HG02852 (cell line): ENCODE data around the gene GPR132.
A peak's percentile ranks its signal among the peaks of the same experiment; 100 is the strongest.
"Not testable (repeated sequence)": the region's sequence is repeated elsewhere in the genome, so short reads cannot be mapped to it uniquely, and the experiment has no call there.

Experiments
- ATAC-seq: cut with Tn5 transposase; IDR thresholded peaks from one replicate; pipeline ENCODE4 v1.9.1; 2021; ENCODE audit warnings: mild to moderate bottlenecking, moderate library complexity; ENCODE audit not compliant: unreplicated experiment

GPR132 gene

GRCh38 chr14:105076296-105076804, 11.1 kb upstream of the GPR132 start:
- no peak for ATAC-seq

GRCh38 chr14:105075379-105076295, 10.4 kb upstream of the GPR132 start:
- peak; percentile 64 for ATAC-seq

- no peak for ATAC-seq
Measured at GRCh38 chr14:105074601-105075053, 9.4 kb upstream of the GPR132 start.

- no peak for ATAC-seq
Measured at GRCh38 chr14:105073720-105074600, 8.7 kb upstream of the GPR132 start.

GRCh38 chr14:105072892-105073719, 7.9 kb upstream of the GPR132 start:
- no peak for ATAC-seq

- no peak for ATAC-seq
Measured at GRCh38 chr14:105072381-105072861, 7.2 kb upstream of the GPR132 start.

- ATAC-seq = no peak
Measured at GRCh38 chr14:105071942-105072341, 6.7 kb upstream of the GPR132 start.

- no peak for ATAC-seq
Measured at GRCh38 chr14:105071326-105071725, 6.1 kb upstream of the GPR132 start.

GRCh38 chr14:105070760-105071137, 5.5 kb upstream of the GPR132 start:
- no peak for ATAC-seq

GRCh38 chr14:105069871-105070759, 4.9 kb upstream of the GPR132 start:
- ATAC-seq = peak; percentile 42

GRCh38 chr14:105069522-105069870, 4.3 kb upstream of the GPR132 start:
- no peak for ATAC-seq

- ATAC-seq = no peak
Measured at GRCh38 chr14:105068818-105069217, 3.6 kb upstream of the GPR132 start.

- no peak for ATAC-seq
Measured at GRCh38 chr14:105067969-105068301, 2.7 kb upstream of the GPR132 start.

- no peak for ATAC-seq
Measured at GRCh38 chr14:105067140-105067968, 2.1 kb upstream of the GPR132 start.

GRCh38 chr14:105066240-105067071, 1.2 kb upstream of the GPR132 start:
- no peak for ATAC-seq

GRCh38 chr14:105064721-105065143, 498 bp downstream of the GPR132 start:
- ATAC-seq = no peak

- no peak for ATAC-seq
Measured at GRCh38 chr14:105064001-105064400, 1.2 kb downstream of the GPR132 start.

- not testable (repeated sequence) for ATAC-seq
Measured at GRCh38 chr14:105063506-105063905, 1.7 kb downstream of the GPR132 start.
